Thyroid gland (tissue), 4 donors: ENCODE data around the gene NFATC4. TPM values are rescaled to one million over a fixed set of nuclear protein-coding genes. Genes with fewer than 3 reads are reported as not detected.
A peak's percentile ranks its signal among the peaks of the same experiment; 100 is the strongest.
"Not testable (repeated sequence)": the region's sequence is repeated elsewhere in the genome, so short reads cannot be mapped to it uniquely, and the experiment has no call there.

Source experiments
- DNase-seq, 2 donors: peaks; one replicate each; pipeline ENCODE4 v3.0.0-alpha.2; 2019
- H3K27ac ChIP-seq, 3 donors: fragments of 200-600 bp; sonication (generic); 1 replicate in 2 of 3; 2 replicates in 1 of 3; pipeline ENCODE4 v1.5.1; 2016 to 2019; ENCODE audit warnings: mild to moderate bottlenecking in 1 of 3, moderate library complexity in 1 of 3
- H3K27me3 ChIP-seq: fragments of 200-600 bp; sonication (generic); one replicate; pipeline ENCODE4 v1.5.1; 2019
- H3K36me3 ChIP-seq, 2 donors: fragments of 200-600 bp; sonication (generic); one replicate each; pipeline ENCODE4 v1.5.1; 2016 to 2019
- H3K4me1 ChIP-seq, 2 donors: fragments of 200-600 bp; sonication (generic); one replicate each; pipeline ENCODE4 v1.5.1; 2017 to 2019
- H3K4me3 ChIP-seq, 3 donors: fragments of 200-600 bp; sonication (generic); replicated peaks in 1 of 3; 1 replicate in 2 of 3; 2 replicates in 1 of 3; pipeline ENCODE4 v1.5.1; 2016; ENCODE audit warnings: mild to moderate bottlenecking in 1 of 3
- H3K9me3 ChIP-seq: fragments of 200-600 bp; sonication (generic); one replicate; pipeline ENCODE4 v1.5.1; 2017
- POLR2A ChIP-seq, 2 donors: fragments of 450-650 bp; IDR thresholded peaks; one replicate each; pipeline ENCODE4 v1.6.1; 2017; ENCODE audit warnings: antibody characterized with exemption in 2 of 2, mild to moderate bottlenecking in 2 of 2, moderate library complexity in 1 of 2
- WGBS, 2 donors: methylation state at CpG; one replicate each; pipeline ENCODE4 v1.1.5; 2017; 5-methylcytosine and 5-hydroxymethylcytosine counted together
- intact Hi-C: fragments of 100-400 bp; cut with DNase I; formaldehyde crosslinking; loops from one replicate; pipeline ENCODE4 v1.15.1; 2023
- total RNA-seq, 4 donors: library from RNA; depleted of rRNA; stranded (reverse); fragments of >200 nt; gene quantifications; one replicate each; pipeline ENCODE4 v1.2.3, GENCODE V29; 2016
- TF ChIP-seq, protein P1 (sequence below), 6 experiments: fragments of 200-600 bp in 3 of 6; fragments of 450-650 bp in 3 of 6; sonication (generic) in 3 of 6; IDR thresholded peaks; one replicate each; pipeline ENCODE4 v1.5.1; 2016 to 2019; ENCODE audit warnings: antibody characterized with exemption in 6 of 6, mild to moderate bottlenecking in 2 of 6, inconsistent platforms in 1 of 6, moderate library complexity in 1 of 6

The NFATC4 gene
- total RNA-seq, 4 donors from 2014 or later, result 19.4 to 41.3 (median 38.6) TPM

DNA sequence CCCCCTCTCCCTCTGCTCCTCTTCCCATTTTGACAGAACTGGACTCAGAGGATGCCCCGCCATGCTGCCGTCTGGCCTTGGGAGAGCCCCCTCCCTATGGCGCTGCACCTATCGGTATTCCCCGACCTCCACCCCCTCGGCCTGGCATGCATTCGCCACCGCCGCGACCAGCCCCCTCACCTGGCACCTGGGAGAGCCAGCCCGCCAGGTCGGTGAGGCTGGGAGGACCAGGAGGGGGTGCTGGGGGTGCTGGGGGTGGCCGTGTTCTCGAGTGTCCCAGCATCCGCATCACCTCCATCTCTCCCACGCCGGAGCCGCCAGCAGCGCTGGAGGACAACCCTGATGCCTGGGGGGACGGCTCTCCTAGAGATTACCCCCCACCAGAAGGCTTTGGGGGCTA is 1.5 kb downstream of the NFATC4 start:
- intact Hi-C loops, result loop anchor here (5.0 kb wide), 1 partner anchor 37 kb away; no protein-coding TSS in a partner anchor
- Histone ChIP-seq H3K4me3 (peak overlapping the region in 1 of 3 donors; percentile 80), H3K36me3 (no peaks in the 10 kb centered on the region), H3K4me1 (peaks cover 17 to 19% of the 10 kb centered on the region in 2 donors), H3K9me3 (no peaks in the 10 kb centered on the region), H3K27ac (peak overlapping the region; percentile 84 to 95 (median 94)), H3K27me3 (no peaks in the 10 kb centered on the region)
- 84 to 90% methylated on average over 13 to 15 of the region's 20 CpGs for WGBS, 2 donors
- no peak for DNase-seq
- TF ChIP-seq, protein P1, sequence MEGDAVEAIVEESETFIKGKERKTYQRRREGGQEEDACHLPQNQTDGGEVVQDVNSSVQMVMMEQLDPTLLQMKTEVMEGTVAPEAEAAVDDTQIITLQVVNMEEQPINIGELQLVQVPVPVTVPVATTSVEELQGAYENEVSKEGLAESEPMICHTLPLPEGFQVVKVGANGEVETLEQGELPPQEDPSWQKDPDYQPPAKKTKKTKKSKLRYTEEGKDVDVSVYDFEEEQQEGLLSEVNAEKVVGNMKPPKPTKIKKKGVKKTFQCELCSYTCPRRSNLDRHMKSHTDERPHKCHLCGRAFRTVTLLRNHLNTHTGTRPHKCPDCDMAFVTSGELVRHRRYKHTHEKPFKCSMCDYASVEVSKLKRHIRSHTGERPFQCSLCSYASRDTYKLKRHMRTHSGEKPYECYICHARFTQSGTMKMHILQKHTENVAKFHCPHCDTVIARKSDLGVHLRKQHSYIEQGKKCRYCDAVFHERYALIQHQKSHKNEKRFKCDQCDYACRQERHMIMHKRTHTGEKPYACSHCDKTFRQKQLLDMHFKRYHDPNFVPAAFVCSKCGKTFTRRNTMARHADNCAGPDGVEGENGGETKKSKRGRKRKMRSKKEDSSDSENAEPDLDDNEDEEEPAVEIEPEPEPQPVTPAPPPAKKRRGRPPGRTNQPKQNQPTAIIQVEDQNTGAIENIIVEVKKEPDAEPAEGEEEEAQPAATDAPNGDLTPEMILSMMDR (IDR thresholded peaks at IDR 0.05), result no peak
- no peak for TF ChIP-seq POLR2A (IDR thresholded peaks at IDR 0.05)

DNA sequence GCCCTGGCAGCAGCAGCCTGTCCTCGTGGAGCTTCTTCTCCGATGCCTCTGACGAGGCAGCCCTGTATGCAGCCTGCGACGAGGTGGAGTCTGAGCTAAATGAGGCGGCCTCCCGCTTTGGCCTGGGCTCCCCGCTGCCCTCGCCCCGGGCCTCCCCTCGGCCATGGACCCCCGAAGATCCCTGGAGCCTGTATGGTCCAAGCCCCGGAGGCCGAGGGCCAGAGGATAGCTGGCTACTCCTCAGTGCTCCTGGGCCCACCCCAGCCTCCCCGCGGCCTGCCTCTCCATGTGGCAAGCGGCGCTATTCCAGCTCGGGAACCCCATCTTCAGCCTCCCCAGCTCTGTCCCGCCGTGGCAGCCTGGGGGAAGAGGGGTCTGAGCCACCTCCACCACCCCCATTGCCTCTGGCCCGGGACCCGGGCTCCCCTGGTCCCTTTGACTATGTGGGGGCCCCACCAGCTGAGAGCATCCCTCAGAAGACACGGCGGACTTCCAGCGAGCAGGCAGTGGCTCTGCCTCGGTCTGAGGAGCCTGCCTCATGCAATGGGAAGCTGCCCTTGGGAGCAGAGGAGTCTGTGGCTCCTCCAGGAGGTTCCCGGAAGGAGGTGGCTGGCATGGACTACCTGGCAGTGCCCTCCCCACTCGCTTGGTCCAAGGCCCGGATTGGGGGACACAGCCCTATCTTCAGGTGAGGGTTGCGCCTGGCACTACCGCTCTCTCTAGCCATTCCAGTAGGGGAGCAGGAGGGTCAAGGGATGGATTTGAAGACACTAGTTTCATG is 2.1 kb downstream of the NFATC4 start:
- H3K9me3 ChIP-seq, result no peaks in the 10 kb centered on the region
- TF ChIP-seq, protein P1 (IDR thresholded peaks at IDR 0.05), result no peak
- TF ChIP-seq POLR2A (IDR thresholded peaks at IDR 0.05), result no peak
- intact Hi-C loops, result loop anchor here (5.0 kb wide), 1 partner anchor 38 kb away; no protein-coding TSS in a partner anchor
- DNase-seq, result no peak
- peaks cover 14 to 15% of the 10 kb centered on the region in 2 donors for H3K4me1 ChIP-seq
- no peaks in the 10 kb centered on the region for H3K27me3 ChIP-seq
- H3K4me3 ChIP-seq, result no peak overlapping the region
- peak overlapping the region in 1 of 3 donors; percentile 28 for H3K27ac ChIP-seq
- H3K36me3 ChIP-seq, result no peaks in the 10 kb centered on the region
- WGBS, 2 donors, result 77 to 82% methylated on average over 8 to 25 of the region's 32 CpGs

DNA sequence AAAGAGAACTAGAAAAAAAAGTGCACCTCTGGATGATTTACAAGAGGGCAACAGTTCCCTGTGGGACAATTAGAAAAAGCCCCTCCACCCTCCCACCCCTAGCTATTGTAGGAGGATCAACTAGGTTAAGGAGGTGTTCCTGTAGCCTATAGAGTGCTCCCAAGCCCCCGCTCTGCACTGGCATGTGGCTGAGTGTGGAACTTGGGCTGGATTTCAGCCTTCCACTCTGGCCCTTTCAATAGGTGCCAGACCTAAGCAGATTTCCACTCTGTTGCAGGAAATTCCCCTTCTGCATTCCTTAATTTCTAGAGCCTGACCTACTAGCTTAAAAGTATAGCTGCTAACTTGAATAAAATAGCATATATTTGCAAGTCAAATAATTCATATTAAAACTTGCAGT is 2.8 kb downstream of the NFATC4 start:
- Histone ChIP-seq H3K27me3 (no peaks in the 10 kb centered on the region), H3K4me3 (no peak overlapping the region), H3K4me1 (peaks cover 8 to 10% of the 10 kb centered on the region in 2 donors), H3K27ac (no peak overlapping the region), H3K9me3 (no peaks in the 10 kb centered on the region), H3K36me3 (no peaks in the 10 kb centered on the region)
- intact Hi-C loops, result no loop called here
- 70 to 74% methylated on average over 1 of the region's 1 CpG for WGBS, 2 donors
- TF ChIP-seq, protein P1 (IDR thresholded peaks at IDR 0.05), result no peak
- no peak for TF ChIP-seq POLR2A (IDR thresholded peaks at IDR 0.05)
- no peak for DNase-seq

DNA sequence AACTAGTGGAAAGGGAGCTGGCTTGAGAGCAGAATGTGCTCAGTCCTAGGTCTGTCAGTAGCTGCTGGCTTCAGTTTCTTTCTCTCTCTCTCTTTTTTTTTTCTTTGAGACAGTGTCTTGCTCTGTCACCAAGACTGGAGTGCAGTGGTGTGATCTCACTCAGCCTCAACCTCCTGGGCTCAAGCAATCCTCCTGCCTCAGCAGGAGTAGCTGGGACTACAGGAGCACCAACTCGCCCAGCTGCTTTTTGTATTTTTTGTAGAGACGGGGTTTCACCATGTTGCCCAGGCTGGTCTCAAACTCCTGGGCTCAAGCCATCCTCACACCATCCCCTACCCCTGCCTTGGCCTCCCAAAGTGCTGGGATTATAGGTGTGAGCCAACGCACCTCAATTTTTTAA is 3.6 kb downstream of the NFATC4 start:
- H3K36me3 ChIP-seq, H3K4me1 ChIP-seq, H3K9me3 ChIP-seq, H3K27me3 ChIP-seq, H3K4me3 ChIP-seq, H3K27ac ChIP-seq, intact Hi-C loops, DNase-seq: not testable (repeated sequence)
- 89% methylated on average over 3 of the region's 3 CpGs for WGBS, 2 donors

DNA sequence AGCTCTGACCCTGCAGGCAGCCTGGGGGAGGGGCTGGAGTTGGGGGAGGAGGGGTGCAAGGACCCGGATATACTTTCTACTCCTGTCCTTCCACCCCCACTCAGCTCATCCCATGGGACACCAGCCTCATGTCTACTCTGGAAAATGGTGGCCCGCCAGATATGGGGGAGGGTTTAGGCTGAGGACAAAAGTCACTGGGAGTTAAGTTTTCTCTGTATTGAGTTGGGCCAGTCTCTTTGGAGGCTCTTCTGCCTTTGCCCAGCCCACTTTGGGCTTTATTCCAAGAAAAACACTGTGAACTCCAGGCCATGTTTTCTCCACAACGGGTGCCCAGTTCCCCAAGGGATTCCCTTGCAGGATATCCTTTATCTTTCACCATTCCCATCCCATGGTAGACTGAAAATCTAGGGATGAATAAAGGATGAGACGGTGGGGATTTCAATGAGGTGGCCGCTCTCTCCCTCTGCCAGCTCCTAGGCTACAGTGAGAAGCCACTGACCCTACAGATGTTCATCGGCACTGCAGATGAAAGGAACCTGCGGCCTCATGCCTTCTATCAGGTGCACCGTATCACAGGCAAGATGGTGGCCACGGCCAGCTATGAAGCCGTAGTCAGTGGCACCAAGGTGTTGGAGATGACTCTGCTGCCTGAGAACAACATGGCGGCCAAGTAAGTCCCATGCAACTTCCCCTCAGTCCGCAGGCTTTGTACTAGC is 4.9 kb downstream of the NFATC4 start:
- no peaks in the 10 kb centered on the region for H3K27me3 ChIP-seq
- H3K36me3 ChIP-seq, result no peaks in the 10 kb centered on the region

More for the DNA sequence above, 4.9 kb downstream of the NFATC4 start:
- Histone ChIP-seq H3K27ac (no peak overlapping the region), H3K9me3 (no peaks in the 10 kb centered on the region), H3K4me1 (peaks cover 3 to 18% of the 10 kb centered on the region in 2 donors), H3K4me3 (no peak overlapping the region)
- WGBS, 2 donors, result 74 to 84% methylated on average over 11 to 12 of the region's 12 CpGs
- intact Hi-C loops, result no loop called here
- no peak for DNase-seq
- TF ChIP-seq, protein P1 (IDR thresholded peaks at IDR 0.05), result no peak
- TF ChIP-seq POLR2A (IDR thresholded peaks at IDR 0.05), result no peak
